HG03342 (cell line): Measurements from ENCODE around the gene ELK3.

Source experiments
- ATAC-seq: cut with Tn5 transposase; IDR thresholded peaks from one replicate; pipeline ENCODE4 v1.9.1; 2021; ENCODE audit warnings: mild to moderate bottlenecking, moderate library complexity; ENCODE audit not compliant: unreplicated experiment

Gene ELK3

GRCh38 chr12:96256672-96257361 is 62.6 kb downstream of the ELK3 start:
- no peak for ATAC-seq

DNA sequence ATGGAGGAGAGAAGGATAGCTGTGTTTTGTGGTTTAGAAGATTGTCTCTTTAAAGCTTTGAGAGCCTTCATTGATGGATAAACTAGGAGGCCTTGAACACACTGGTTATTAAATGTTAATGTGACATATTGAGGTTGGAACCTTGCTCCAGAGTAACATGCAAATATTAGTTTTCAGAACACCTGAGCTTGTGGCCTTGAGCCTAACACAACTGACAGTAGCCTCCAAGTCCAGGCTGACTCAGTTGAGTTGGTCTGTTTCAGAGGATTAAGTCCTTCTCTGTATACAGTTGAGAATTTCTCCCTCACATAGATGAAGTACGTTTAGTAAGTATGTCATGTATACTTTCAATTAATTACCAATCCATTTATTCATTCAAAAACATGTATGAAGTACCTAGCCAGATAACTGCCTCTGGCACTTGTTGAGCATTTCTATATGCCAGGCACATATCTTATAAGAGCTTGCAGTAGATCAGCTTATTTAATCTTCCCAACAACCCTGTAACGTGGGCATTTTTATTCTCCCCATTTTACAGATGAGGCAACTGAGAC is 63.5 kb downstream of the ELK3 start:
- no peak for ATAC-seq

DNA sequence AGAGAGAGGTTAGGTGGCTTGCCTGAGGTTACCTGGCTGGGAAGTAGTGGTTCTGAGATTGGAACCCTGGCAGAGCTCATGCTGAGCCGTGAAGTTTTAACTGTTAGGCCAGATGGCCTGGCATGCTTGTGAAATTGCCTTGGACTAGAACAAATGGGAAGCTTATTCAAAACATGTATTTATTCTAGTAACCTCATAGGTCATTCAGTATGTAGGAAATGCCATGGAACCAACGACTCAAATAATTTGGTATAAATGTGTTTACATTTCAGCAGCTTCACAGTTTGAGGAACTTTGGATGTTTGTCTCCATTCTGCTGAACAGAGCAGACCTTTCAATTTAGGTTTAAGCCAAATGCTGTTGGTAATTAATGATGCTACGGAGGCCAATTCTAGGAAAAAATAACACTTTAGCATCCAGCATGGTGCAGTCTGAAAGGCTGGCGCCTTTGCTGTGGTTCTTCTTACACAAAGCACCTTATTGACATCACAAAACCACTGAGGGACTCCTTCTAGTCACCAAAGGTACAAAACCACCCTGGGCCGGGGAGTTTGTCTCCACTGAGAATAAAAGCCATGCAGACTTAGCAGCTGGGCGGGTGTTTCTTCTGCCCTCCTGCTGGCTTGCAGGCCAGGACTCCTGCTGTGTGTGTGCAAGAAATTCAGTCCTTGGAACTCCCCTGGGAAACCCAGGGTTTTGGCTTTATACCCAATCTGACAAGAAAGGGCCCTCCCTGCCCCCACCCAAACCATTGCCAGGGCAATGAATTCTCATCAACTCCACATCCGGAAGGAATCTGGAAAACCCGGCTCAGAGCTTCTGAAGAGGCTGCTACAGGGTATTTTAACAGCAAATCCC is 64.2 kb downstream of the ELK3 start:
- ATAC-seq = no peak

GRCh38 chr12:96260231-96260630 is 66.1 kb downstream of the ELK3 start:
- no peak for ATAC-seq

- no peak for ATAC-seq
These were observed 66.5 kb downstream of the ELK3 start for GRCh38 chr12:96260644-96261043.

- ATAC-seq = no peak
These were observed 67.4 kb downstream of the ELK3 start for GRCh38 chr12:96261557-96261956.

DNA sequence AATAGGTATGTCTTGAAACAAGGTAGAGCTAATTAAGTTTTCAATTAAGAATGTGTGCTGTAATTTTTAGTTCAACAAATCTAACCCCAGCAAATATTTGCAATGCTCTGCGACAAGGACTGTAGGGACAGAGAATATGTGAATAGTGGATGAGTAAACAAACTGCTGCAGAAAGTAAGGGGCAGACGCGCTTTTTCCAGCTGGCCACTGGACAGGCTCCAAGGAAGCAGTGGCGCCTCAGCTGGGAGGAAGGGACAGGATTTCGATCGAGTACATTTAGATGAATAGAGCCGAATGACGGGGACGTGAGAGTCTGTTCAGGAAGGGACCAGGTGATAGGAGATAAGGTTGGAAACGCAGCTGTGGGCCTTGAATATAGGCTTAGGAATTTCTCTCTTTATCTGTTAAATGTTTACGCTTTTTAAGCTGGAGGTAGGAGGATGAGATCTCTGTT is 69.3 kb downstream of the ELK3 start:
- no peak for ATAC-seq

DNA sequence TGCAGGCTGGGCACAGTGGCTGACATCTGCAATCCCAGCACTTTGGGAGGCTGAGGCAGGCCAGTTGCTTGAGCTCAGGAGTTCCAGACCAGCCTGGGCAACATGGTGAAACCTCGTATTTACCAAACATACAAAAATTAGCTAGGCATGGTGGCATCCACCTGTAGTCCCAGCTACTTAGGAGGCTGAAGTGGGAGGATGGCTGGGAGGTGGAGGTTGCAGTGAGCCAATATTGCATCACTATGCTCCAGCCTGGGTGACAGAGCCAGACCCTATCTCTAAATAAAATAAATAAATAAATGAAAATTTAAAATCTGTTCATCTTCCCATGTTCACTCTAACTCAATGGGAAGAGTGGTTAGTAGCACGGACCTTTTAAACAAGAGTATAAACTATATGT is 71.2 kb downstream of the ELK3 start:
- no peak for ATAC-seq

DNA sequence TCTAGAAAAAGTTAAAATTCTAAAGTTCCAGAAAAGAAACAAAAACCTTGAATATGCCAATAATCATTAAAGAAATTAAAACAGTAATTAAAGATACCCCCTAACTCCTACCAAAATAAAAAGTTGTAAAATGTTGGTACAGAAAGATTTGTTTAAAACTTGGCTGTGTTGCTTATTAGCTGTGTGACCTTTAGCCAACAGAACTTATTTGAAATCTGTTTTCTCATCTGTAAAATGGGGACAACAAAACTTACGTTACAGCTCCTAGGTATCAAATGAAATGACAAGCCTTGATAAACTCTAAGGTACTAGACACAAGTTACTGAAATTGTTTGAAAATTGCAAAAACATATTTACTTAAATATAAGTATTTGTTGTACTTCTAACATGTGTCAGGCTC is 71.7 kb downstream of the ELK3 start:
- ATAC-seq = no peak

GRCh38 chr12:96266238-96266637 is 72.1 kb downstream of the ELK3 start:
- no peak for ATAC-seq

DNA sequence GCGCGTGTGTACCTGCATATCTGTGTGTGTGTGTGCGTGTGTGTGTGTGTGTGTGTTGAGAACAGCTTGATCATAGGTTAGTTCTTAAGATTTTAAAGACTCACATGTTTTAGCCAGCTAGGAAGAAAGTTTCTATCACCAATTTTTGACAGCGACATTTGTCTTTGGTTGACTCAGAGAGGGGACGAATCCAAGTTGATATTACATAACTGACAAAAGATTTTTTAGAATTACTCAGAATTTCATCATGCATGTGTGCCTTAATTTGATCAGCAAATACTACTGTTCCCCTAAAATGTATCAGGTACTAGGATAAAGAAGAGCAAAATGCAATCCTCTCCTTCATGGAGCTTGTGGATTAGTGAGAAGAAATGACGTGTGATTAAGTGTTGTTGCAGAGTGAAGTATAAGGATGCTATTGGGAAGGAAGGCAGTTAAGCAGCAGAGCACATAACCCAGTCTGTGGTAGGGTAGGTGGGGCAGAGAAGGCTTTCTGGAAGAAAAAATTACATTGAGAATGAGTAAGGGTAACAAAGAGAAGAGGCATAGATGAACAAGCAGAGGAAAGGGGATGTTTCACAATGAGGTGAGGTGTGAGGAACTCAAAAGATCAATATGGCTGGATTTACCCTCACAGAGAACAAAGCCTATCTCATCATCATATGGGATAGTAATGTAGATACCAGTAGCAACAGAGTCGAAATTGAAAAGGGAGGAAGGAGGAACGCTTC is 77.5 kb downstream of the ELK3 start:
- no peak for ATAC-seq

DNA sequence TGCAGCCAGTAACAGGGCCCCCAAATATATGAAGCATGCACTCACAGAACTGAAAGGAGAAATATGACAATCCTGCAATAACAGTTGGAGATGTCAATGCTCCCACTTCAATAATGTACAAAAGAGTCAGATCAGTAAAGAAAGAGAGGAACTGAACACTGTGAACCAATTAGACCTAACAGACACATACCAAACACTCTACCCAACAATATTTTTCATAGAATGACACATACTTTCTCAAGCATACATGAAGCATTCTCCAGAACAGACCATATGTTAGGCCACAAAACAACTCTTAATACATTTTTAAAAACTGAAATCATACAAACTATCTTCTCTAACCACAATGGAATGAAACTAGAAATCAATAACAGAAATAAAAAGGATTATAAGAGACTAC is 80.2 kb downstream of the ELK3 start:
- ATAC-seq = no peak

- no peak for ATAC-seq
These were observed 91.0 kb downstream of the ELK3 start for GRCh38 chr12:96285158-96285557.

DNA sequence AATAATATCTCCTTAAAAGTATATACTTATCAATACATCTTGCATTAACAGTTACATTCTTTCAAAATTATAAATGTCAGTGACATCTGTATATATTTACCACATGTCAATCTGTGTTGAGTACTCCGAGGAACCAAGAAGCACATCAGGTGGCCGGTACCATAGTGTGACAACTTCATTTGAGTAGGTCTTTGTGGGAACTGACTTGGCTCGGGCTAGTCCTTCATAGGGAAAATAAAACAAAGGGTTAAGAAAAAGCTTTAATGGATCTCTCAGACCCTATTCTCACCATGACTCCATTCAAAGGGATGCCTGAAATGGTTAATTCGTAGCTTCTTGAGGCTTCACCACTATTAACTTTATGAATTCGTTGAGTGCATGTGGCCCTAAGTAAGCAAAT is 94.9 kb downstream of the ELK3 start:
- no peak for ATAC-seq

GRCh38 chr12:96293093-96293492 is 98.9 kb downstream of the ELK3 start:
- no peak for ATAC-seq

- no peak for ATAC-seq
These were observed 100.7 kb downstream of the ELK3 start for GRCh38 chr12:96294831-96295230.

DNA sequence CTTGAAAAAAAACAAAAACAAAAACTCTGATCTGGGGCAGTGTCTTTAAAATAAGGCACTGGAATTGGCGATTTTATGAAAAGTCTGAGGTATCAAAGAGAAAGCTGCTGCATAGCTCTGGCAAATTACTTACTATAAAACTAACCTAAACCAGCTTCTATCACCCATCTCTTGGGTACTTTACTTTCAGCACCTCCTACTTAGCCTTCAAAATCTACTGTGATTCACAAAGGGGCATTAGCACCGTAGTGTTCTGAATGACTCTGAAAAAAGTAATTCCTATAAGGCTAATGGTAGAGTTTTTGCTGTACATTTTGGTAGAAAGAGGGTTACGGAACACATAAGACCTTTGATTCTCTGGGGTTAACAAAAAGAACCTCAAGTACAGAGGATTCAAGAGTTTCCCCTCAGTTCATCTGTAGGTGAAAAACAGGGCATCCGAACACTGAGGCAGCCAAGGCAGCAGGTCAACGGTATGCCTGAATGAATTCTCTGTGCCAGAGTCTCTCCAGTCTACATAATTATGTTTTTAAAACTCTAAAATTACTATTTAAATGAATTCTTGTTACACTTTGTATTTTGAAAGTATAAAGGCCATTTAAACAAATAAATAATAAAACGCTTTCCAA is 101.5 kb downstream of the ELK3 start:
- no peak for ATAC-seq

DNA sequence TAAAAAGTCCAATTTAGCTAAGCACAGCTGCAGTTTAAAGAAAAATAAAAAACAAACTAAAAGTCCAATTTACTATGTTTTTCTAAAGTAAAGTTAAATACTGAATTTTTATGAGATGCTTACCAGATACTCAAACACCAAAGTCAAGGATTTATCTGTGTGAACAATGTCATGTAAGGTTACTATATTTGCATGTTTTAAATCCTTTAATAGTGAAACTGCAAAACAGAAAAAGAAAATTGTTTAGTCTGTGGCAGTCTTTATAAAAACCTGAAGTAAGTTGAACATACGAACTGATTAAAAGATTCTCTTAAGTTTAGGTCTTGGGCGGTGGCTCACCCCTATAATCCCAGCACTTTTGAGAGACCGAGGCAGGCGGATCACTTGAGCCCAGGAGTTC is 103.3 kb downstream of the ELK3 start:
- no peak for ATAC-seq

DNA sequence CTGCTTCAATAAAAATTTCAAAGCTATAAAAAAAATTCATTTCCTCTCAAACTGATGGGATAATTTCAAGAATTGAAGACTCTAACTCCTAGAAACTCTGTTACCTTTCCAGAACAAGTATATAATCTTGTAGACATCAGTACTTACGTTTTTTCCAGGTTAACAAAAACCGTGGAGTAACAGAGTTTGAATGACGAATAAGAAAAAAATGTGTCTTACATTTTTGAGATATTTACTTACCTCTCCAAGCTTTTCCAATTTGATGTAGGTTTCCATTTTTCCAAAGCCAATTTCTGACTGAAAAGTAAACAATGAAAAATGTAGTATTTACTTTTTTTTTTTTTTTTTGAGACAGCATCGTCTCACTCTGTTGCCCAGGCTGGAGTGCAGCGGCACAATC is 105.9 kb downstream of the ELK3 start:
- ATAC-seq = no peak

DNA sequence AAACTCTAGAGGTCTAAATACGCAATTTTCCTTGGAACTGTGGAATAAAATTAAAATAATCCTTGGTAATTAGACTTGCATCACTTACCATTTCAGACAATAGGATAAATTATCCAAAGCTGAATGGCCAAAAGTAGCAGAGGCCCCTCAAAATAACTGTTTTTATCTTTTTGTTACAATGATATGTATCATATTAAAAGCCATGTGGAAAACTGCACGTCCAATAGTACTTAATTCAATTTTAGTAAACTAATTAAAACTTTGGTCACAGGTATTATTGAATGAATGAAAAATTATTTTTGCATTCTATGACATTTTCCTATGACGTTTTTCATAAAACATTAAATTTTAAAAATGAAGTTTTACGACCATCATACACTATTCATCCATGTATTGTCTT is 107.6 kb downstream of the ELK3 start:
- no peak for ATAC-seq
